DOHH2 (cell line): ENCODE data around the gene C11orf24.

Experiments
- CTCF ChIP-seq: fragments of 200-600 bp; sonication (generic); IDR thresholded peaks from one replicate; pipeline ENCODE4 v1.5.1; 2014; ENCODE audit warnings: antibody characterized with exemption, mild to moderate bottlenecking, low read depth, low read length; ENCODE audit not compliant: poor library complexity, severe bottlenecking
- EZH2phosphoT487 ChIP-seq: fragments of 200-600 bp; sonication (generic); IDR thresholded peaks from 2 replicates; pipeline ENCODE4 v1.6.1; 2017; ENCODE audit warnings: borderline replicate concordance, mild to moderate bottlenecking, antibody characterized with exemption, low read length, moderate library complexity, mixed read lengths

DNA sequence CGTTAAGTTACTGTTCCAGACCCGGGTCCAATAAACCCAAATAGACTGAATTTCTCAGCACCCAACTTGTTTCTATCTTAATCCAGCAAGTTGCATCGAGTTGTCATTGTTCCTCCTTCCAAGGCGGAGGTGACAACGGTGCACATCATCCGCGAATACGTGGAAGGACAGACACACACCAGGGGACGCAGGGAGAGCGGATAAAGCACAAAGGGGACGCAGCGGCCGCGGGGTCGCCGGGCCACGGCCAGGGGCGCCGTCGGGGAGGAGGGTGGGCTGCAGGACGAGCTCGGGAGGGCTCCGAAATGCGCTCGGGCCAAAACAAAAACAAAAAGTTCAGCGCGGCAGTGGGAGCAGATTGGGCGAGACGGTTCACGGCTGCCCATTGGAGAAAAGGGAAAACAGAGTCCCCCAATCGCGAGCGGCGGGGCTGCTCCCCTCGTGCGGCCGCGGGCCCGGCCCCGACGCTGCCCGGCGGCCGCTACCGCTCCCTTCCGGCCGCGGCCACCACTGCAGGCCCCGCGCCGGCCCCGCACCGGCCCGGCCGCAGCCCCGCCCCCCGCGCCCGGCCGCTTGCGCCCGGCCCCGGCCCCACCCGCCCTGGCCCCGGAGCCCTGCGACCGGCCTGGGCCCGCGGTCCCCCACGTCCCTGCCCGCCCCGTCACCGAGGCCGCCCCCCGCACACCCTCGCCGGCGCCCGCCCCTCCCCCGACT is 59.2 kb downstream of the C11orf24 start:
- TF ChIP-seq CTCF, result no peak
- TF ChIP-seq EZH2phosphoT487, result no peak
